GM12873 (cell line): ENCODE measurements around the gene CUL4B.

ENCODE experiments used
- TF ChIP-seq, protein P1 (sequence below): IDR thresholded peaks from 2 replicates; pipeline ENCODE4 v1.5.1; 2012; ENCODE audit warnings: low read depth, mild to moderate bottlenecking, moderate library complexity, low read length, control low read depth; ENCODE audit not compliant: insufficient read depth; ENCODE audit errors: missing control alignments

CUL4B gene

DNA sequence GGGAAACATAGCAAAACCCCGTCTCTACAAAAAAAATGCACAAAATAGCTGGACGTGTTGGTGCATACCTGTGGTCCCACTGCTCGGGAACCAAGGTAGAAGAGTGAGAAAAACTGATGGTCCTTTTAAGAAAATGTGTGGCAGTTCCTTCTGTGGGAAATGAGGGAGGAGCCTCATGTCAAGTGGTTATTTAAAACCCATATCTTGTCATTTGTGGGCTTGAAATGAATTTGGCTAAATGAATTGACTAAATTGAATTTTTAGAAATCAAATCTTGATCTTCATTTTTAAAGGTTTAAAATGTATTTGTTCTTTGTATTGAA lies 75.5 kb downstream of the CUL4B start:
- TF ChIP-seq, protein P1, sequence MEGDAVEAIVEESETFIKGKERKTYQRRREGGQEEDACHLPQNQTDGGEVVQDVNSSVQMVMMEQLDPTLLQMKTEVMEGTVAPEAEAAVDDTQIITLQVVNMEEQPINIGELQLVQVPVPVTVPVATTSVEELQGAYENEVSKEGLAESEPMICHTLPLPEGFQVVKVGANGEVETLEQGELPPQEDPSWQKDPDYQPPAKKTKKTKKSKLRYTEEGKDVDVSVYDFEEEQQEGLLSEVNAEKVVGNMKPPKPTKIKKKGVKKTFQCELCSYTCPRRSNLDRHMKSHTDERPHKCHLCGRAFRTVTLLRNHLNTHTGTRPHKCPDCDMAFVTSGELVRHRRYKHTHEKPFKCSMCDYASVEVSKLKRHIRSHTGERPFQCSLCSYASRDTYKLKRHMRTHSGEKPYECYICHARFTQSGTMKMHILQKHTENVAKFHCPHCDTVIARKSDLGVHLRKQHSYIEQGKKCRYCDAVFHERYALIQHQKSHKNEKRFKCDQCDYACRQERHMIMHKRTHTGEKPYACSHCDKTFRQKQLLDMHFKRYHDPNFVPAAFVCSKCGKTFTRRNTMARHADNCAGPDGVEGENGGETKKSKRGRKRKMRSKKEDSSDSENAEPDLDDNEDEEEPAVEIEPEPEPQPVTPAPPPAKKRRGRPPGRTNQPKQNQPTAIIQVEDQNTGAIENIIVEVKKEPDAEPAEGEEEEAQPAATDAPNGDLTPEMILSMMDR = no peak

DNA sequence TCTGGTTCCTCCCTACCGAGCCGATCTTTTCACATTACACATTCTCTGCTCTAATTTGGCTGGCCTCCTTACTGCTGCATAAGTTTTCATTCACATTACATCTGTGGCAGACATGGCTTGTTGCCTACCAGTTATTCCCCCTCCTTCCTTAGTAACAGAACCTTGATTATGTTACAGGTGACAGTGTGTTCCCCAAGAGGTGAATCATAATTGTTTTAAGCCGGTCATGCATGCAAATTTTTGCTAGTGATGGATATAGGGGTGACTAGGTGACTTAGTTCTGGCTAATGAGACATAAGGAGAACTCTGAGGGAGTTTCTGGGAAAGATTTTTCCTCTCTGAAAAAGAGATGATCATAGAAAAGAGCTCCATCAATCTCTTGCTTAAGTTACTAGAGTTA lies 83.3 kb downstream of the CUL4B start:
- TF ChIP-seq, protein P1 = no peak

DNA sequence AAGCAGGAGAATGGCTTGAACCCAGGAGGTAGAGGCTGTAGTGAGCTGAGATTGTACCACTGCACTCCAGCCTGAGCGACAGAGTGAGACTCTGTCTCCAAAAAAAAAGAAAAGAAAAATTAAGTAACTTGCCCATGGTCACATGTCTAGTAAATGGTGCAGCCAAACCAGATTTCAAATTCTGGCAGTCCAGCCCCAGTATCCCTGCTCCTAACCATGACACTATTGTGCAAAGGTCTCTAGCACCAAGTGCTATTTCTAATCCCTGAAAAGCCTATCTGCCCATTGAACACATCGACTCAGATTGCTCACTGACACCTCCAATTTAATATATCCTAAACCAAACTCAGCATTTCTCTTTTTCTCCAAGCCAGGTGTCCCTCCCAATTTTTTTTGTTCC lies 84.0 kb downstream of the CUL4B start:
- TF ChIP-seq, protein P1 = no peak

DNA sequence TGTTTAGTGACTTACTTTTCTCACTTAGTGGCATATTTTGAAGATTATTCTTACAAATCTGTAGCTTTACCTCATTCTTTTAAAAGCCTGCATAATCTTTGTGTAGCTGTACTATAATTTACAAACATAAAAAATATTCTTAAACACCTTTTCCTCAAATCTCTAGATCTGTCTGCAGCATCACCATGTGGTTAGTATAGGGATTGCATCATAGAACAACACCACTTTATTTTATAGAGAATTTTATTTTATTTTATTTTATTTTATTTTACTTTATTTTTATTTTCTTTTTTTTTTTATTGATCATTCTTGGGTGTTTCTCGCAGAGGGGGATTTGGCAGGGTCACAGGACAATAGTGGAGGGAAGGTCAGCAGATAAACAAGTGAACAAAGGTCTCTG lies 85.3 kb downstream of the CUL4B start:
- TF ChIP-seq, protein P1 = peak; percentile 48
